Raji (cell line): ENCODE data around the gene BBS10.

ENCODE experiments used
- POLR2A ChIP-seq: IDR thresholded peaks from 2 replicates; pipeline ENCODE4 v1.6.1; 2011; ENCODE audit warnings: low read depth, low read length, control low read depth; ENCODE audit not compliant: insufficient read depth

BBS10 gene

GRCh38 chr12:76348079-76348901 lies at the start of gene BBS10:
BBS10 (minus strand) TSS chr12:76348415; CDS start chr12:76348358, 57 bp downstream.
- peak; percentile 86 for TF ChIP-seq POLR2A

GRCh38 chr12:76391461-76391860 lies 43.2 kb upstream of the BBS10 start:
- TF ChIP-seq POLR2A: no peak

DNA sequence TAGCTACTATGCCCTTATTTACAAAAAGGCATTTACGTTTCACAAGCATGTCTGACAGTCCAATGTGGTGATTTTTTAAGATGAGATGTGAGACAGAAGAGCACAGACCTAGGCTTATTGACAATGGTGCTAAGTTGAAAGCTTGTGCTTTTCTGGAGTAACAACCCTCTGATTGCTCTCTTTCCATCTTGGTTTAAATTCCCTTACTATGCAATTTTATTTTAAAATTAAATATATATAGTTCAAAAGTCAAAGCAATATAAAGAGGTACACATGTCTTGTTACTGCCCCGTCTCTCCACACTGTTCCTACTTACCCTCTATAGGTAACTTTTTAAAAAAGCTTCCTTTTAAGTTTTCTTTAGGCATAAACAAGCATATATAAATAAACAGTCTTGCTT lies 39.4 kb upstream of the BBS10 start:
- no peak for TF ChIP-seq POLR2A

- no peak for TF ChIP-seq POLR2A
Observed at GRCh38 chr12:76384560-76384959, 36.3 kb upstream of the BBS10 start.

DNA sequence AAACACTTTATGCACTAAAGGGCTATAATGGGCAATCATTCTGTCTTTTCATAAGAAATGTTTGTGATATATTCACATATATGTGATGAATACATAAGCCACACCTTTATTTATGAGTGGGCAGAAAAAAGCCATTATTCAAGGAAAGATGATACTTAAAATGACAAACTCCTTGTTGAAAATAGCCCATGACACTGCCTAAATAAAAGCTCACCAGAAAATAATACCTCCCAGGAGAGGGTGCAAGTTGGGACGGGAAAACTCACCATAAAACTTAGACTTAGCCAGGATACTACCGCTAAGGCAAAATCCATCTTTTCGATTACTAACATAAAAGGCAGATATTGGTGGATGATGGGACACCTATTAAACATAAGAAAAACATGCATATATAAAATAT lies 35.8 kb upstream of the BBS10 start:
- TF ChIP-seq POLR2A: no peak

DNA sequence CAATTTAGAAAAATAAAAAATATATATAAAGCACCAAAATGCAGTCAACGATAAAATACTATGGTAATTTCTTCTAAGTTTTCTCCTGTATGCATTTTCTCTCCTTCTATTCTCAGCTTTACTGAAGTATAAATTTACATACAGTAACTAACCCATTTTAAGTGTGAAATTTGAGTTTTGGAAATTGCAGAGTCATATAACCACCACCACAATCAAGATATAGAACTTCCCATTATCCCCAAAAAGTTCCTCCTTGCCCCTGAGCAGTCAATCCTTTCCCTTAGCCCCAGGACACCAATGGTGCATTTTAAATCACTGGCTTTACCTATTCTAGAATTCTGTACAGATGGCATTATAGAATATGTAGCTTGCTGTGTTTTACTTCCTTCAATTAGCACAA lies 31.0 kb upstream of the BBS10 start:
- no peak for TF ChIP-seq POLR2A

DNA sequence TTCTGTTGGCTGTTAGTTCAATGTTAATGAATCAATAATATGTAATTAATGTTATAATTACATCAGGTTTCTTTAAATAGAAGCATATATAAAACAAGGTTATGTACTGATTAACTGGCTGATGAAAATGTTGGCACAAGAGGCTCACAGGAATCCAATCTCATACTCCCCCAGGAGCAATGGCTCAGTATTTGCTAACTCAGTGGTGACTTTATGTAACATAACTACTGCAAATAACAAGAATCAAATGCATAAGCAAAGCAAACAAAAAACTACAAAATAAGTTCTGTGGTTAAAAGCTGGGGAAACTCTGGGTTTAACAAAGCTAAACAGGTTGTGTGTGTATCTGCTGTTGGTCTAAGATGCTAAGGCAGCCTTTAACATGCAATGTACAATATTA lies 27.7 kb upstream of the BBS10 start:
- TF ChIP-seq POLR2A: no peak

GRCh38 chr12:76375470-76375869 lies 27.3 kb upstream of the BBS10 start:
- no peak for TF ChIP-seq POLR2A

DNA sequence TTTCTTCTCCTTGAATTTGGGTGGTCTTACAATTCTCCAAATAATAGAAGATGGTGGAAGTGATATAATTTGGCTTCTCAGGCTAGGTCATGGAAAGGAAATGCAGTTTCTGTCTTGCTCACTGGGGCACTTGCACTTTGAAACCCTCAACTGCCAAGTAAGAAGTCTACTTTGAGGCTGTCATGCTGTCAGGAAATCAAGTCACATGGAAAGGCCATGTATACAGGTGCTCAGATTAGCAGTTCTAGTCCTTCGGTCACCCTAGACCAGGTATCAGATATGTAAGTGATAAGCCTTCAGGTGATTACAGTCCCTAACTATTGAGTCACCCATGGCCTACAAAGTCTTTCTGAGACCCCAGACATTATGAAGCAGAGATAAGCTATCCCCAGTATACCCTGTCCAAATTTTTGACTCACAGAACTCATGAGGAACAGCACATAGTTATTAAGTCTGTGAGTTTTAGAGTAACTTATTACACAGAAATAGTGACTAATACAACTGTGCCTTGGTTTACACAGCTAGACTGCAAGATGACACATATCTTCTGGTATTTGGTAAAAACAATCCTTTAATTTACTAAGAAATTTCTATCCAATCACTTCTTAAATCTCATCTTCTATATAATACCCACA lies 26.3 kb upstream of the BBS10 start:
- no peak for TF ChIP-seq POLR2A

DNA sequence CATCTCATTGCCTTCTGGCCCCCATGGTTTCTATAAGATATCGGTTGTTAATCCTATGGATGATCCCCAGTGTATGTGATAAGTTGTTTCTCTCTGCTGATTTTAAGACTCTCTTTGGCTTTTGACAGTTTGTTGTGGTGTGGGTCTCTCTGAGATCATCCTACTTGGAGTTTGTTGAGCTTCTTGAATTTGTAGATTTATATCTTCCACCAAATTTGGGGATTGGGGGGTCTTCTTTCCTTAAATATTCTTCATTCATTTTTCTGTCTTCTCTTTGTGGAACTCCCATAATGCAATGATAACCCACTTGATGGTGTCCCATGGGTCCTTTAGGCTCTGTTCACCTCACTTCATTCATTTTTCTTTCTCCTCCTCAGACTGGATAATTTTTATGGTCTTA lies 20.0 kb upstream of the BBS10 start:
- TF ChIP-seq POLR2A: no peak

GRCh38 chr12:76366163-76366562 lies 17.9 kb upstream of the BBS10 start:
- no peak for TF ChIP-seq POLR2A

- no peak for TF ChIP-seq POLR2A
Observed at GRCh38 chr12:76360316-76360715, 12.1 kb upstream of the BBS10 start.

DNA sequence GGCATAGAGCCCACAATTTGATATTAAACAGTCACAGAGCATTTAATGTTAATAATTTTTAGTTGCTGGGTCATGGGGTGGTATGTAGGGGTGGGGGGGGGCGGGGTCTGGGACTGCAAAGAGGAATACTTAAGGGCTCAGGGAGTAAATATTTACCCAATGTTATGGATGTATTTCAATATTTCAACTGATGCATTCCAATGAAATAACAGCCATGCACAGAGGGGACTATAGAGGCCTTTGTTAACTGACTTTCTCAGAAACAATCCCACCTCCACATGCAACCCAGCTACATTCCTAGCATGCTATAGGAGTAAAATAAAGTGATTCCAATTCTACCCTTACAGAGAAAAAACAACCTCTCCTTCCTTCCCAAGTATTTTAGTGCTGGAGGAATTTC lies 7.9 kb upstream of the BBS10 start:
- TF ChIP-seq POLR2A: no peak

- TF ChIP-seq POLR2A: 0 out of 2 replicates have a peak, but pooled peaks have one; percentile 18
Observed at GRCh38 chr12:76346798-76347420, 1.3 kb downstream of the BBS10 start.

GRCh38 chr12:76346236-76346635 lies 2.0 kb downstream of the BBS10 start:
- no peak for TF ChIP-seq POLR2A

DNA sequence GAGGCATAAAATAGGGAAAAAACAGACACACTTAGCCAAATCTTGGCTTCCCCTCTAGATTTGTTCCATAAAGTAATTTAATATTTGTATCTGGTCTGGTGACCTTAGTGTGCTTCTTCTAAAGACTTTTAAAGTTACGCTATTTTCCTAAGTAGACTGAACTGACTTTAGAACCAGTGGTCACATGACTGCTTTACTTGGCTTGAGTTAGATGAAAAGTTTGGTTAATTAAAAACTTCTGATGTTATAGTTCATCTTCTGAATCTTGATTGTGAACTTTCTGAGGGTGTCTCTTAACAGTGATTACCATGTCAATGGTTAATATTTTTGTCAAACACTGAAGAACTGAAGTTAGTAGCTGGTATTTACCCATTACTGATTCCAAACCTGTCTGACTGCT lies 2.6 kb downstream of the BBS10 start:
- TF ChIP-seq POLR2A: no peak
